Prostate gland (tissue), 2 donors: ENCODE measurements around the gene VAC14. TPM values are rescaled to one million over a fixed set of nuclear protein-coding genes. Genes with fewer than 3 reads are reported as not detected.
A peak's percentile ranks its signal among the peaks of the same experiment; 100 is the strongest.

Source experiments
- DNase-seq: peaks from one replicate; pipeline ENCODE4 v3.0.0-alpha.2; 2019; ENCODE audit warnings: low spot score
- H3K27ac ChIP-seq, 2 donors: fragments of 200-600 bp; sonication (generic); 2 replicates each; pipeline ENCODE4 v1.5.1; 2017 to 2019
- H3K27me3 ChIP-seq: fragments of 200-600 bp; sonication (generic); replicated peaks from 2 replicates; pipeline ENCODE4 v1.5.1; 2019; ENCODE audit not compliant: insufficient read depth
- H3K36me3 ChIP-seq, 2 donors: fragments of 200-600 bp; sonication (generic); 1 replicate in 1 of 2; 2 replicates in 1 of 2; pipeline versions ENCODE4 v1.5.1 to v1.8.1; 2017 to 2019
- H3K4me1 ChIP-seq: fragments of 200-600 bp; sonication (generic); replicated peaks from 2 replicates; pipeline ENCODE4 v1.5.1; 2019
- H3K4me3 ChIP-seq, 2 donors: fragments of 200-600 bp; sonication (generic); 2 replicates each; pipeline ENCODE4 v1.5.1; 2017 to 2019
- H3K9me3 ChIP-seq: fragments of 200-600 bp; sonication (generic); 2 replicates; pipeline ENCODE4 v1.5.1; 2017
- CTCF ChIP-seq, 4 experiments: fragments of 200-600 bp in 2 of 4; fragments of 450-650 bp in 2 of 4; sonication (generic) in 2 of 4; IDR thresholded peaks; 1 replicate in 3 of 4; 2 replicates in 1 of 4; pipeline ENCODE4 v1.5.1; 2016 to 2019; ENCODE audit warnings: antibody characterized with exemption in 4 of 4, mild to moderate bottlenecking in 2 of 4, moderate library complexity in 2 of 4
- POLR2A ChIP-seq: fragments of 450-650 bp; IDR thresholded peaks from one replicate; pipeline ENCODE4 v1.6.1; 2016; ENCODE audit warnings: antibody characterized with exemption, mild to moderate bottlenecking
- POLR2AphosphoS5 ChIP-seq: sonication (generic); formaldehyde crosslinking; IDR thresholded peaks from one replicate; pipeline ENCODE4 v1.6.1; 2017; ENCODE audit warnings: antibody characterized with exemption
- WGBS: methylation state at CpG from one replicate; pipeline ENCODE4 v1.1.5; 2018; 5-methylcytosine and 5-hydroxymethylcytosine counted together
- intact Hi-C: fragments of 100-400 bp; cut with DNase I; formaldehyde crosslinking; loops from one replicate; pipeline ENCODE4 v1.14.2; 2022
- total RNA-seq, 2 donors: library from RNA; depleted of rRNA; stranded (reverse); fragments of >200 nt; gene quantifications; one replicate each; pipeline ENCODE4 v1.1.0, GENCODE V29; 2016

VAC14 gene
- total RNA-seq, 2 donors from 2014 or later: 30.3 to 66.8 TPM

- H3K9me3 ChIP-seq: no peaks in the 10 kb centered on the region
- no peak overlapping the region for H3K4me3 ChIP-seq
- no peak overlapping the region for H3K27ac ChIP-seq
- no peaks in the 10 kb centered on the region for H3K27me3 ChIP-seq
- peak; percentile 49 for DNase-seq
- H3K4me1 ChIP-seq: peaks cover 16% of the 10 kb centered on the region
- 48% methylated on average over 6 of the region's 6 CpGs for WGBS
- no peaks in the 10 kb centered on the region for H3K36me3 ChIP-seq
- TF ChIP-seq POLR2AphosphoS5 (peak; percentile 72), POLR2A (no peak), CTCF (IDR thresholded peaks at IDR 0.05) (no peak)
- intact Hi-C loops: no loop called here
Observed at GRCh38 chr16:70753228-70753627, 47.7 kb downstream of the VAC14 start.

DNA sequence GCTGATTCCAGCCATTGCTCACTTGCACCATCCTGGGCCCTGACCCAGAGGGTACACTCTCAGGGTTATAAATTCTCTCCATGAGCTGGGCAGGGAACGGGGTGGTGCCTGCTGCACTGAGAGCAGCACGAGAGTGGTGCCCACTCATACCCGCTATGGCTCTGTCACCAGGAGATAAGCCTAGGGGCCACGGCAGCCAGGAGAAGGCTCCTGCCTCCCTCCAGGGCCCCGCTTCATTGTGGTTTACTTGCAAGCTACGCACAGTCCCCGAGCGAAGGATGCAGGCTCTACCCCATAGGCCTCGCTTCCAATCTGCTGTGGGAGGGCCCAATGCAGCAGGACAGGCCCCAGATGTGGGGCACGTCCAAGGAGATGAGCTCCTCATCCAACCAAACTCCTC lies 48.5 kb downstream of the VAC14 start:
- intact Hi-C loops: no loop called here
- Histone ChIP-seq H3K27ac (no peak overlapping the region), H3K4me3 (no peak overlapping the region), H3K9me3 (no peaks in the 10 kb centered on the region), H3K4me1 (peaks cover 24% of the 10 kb centered on the region), H3K36me3 (no peaks in the 10 kb centered on the region), H3K27me3 (no peaks in the 10 kb centered on the region)
- no peak for TF ChIP-seq POLR2A
- TF ChIP-seq POLR2AphosphoS5: no peak
- TF ChIP-seq CTCF (IDR thresholded peaks at IDR 0.05): no peak
- WGBS: 92% methylated on average over 10 of the region's 10 CpGs
- DNase-seq: no peak

DNA sequence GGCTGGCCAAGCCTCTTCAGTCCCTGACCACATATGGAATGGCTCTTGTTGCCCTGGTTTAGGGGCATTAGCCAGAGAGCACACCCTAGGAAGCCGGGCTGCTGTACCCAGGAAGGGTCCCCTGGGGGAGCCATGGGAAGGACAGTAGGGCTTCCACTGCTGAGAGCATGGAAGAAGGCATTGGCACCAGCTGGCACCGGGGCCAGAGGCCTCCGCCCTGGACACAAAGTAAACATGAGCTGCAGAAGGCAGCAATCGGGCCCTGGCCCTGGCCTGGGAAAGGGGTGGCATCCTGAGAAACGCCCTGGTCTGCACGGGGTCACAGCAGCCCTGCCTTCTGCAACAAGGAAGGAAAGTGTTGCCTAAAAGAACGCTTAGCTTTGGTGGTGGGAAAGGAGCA lies 49.4 kb downstream of the VAC14 start:
- WGBS: 85% methylated on average over 7 of the region's 7 CpGs
- Histone ChIP-seq H3K27ac (peak overlapping the region; percentile 19 to 22), H3K4me3 (no peak overlapping the region), H3K36me3 (no peaks in the 10 kb centered on the region), H3K4me1 (peaks cover 30% of the 10 kb centered on the region), H3K27me3 (no peaks in the 10 kb centered on the region), H3K9me3 (no peaks in the 10 kb centered on the region)
- DNase-seq: no peak
- intact Hi-C loops: no loop called here
- TF ChIP-seq POLR2AphosphoS5 (no peak), CTCF (IDR thresholded peaks at IDR 0.05) (no peak), POLR2A (no peak)

DNA sequence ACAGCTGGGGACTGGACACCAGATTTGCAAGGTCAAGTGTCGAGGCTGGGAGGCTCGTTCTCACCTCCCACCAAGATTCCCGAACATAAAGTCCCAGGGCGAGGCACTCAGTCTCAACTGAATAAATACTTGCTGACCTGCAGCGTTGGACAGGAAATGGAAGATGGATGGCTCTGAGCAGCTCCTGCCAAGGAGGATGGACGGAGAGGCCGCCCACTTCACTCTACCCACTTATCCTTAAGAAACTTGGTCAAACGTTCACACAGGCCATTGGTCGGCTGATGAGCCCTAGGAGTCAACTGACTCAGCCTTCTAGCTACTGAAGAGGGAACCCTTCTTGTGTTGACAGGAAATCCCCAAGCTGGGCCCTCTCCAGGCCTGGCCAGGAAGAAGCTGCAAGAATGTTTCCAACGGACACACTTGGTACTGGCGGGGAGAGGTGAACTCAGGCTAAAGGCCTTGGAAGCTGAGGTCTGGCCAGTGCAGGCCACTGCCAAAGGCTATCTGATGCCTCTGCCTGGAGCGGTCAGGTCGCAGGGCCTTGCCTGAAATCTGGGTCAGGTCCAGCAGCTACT lies 50.0 kb downstream of the VAC14 start:
- Histone ChIP-seq H3K4me3 (no peak overlapping the region), H3K27me3 (no peaks in the 10 kb centered on the region), H3K27ac (peak overlapping the region; percentile 19 to 84), H3K36me3 (no peaks in the 10 kb centered on the region), H3K9me3 (no peaks in the 10 kb centered on the region), H3K4me1 (peaks cover 37% of the 10 kb centered on the region)
- 55% methylated on average over 13 of the region's 13 CpGs for WGBS
- intact Hi-C loops: no loop called here
- TF ChIP-seq POLR2A (no peak), POLR2AphosphoS5 (peak; percentile 62)
- DNase-seq: no peak

- Histone ChIP-seq H3K4me1 (peaks cover 38% of the 10 kb centered on the region), H3K9me3 (no peaks in the 10 kb centered on the region), H3K27ac (peak overlapping the region in 1 of 2 donors; percentile 84), H3K27me3 (no peaks in the 10 kb centered on the region), H3K36me3 (no peaks in the 10 kb centered on the region), H3K4me3 (no peak overlapping the region)
- DNase-seq: no peak
- TF ChIP-seq CTCF (IDR thresholded peaks at IDR 0.05): no peak
- no peak for TF ChIP-seq POLR2A
- no peak for TF ChIP-seq POLR2AphosphoS5
- WGBS: 83% methylated on average over 16 of the region's 16 CpGs
- intact Hi-C loops: no loop called here
Observed at GRCh38 chr16:70749681-70750601, 51.0 kb downstream of the VAC14 start.
